Mononuclear cell (primary cell): ENCODE measurements around the gene IL21. TPM values are rescaled to one million over a fixed set of nuclear protein-coding genes. Genes with fewer than 3 reads are reported as not detected.

Experiments
- H3K27me3 ChIP-seq: 2 replicates; pipeline ENCODE4 v1.6.0; 2011; ENCODE audit warnings: low read length, control low read depth; ENCODE audit not compliant: insufficient read depth
- H3K4me1 ChIP-seq: 2 replicates; pipeline ENCODE4 v1.5.1; 2011; ENCODE audit warnings: mild to moderate bottlenecking, low read length, control low read depth; ENCODE audit not compliant: insufficient read depth
- H3K4me3 ChIP-seq: 2 replicates; pipeline ENCODE4 v1.5.1; 2011; ENCODE audit warnings: mild to moderate bottlenecking, low read length, moderate library complexity
- H3K9me3 ChIP-seq: 2 replicates; pipeline ENCODE4 v1.5.1; 2011; ENCODE audit warnings: low read depth, mild to moderate bottlenecking, control low read depth, low read length
- total RNA-seq: library from RNA; depleted of rRNA; stranded (reverse); fragments of >200 nt; gene quantifications from one replicate; pipeline ENCODE4 v1.2.3, GENCODE V29; 2012

The IL21 gene
- total RNA-seq, 1 donor, result not detected

GRCh38 chr4:122652379-122652778, 31.5 kb upstream of the IL21 start:
- no peaks in the 10 kb centered on the region for H3K9me3 ChIP-seq
- no peak overlapping the region for H3K4me3 ChIP-seq
- no peaks in the 10 kb centered on the region for H3K4me1 ChIP-seq
- H3K27me3 ChIP-seq, result no peaks in the 10 kb centered on the region

GRCh38 chr4:122650148-122650547, 29.3 kb upstream of the IL21 start:
- no peaks in the 10 kb centered on the region for H3K27me3 ChIP-seq

GRCh38 chr4:122647656-122648055, 26.8 kb upstream of the IL21 start:
- Histone ChIP-seq H3K27me3 (no peaks in the 10 kb centered on the region), H3K4me1 (no peaks in the 10 kb centered on the region), H3K4me3 (no peak overlapping the region), H3K9me3 (no peaks in the 10 kb centered on the region)

More at GRCh38 chr4:122650148-122650547, 29.3 kb upstream of the IL21 start:
- Histone ChIP-seq H3K4me3 (no peak overlapping the region), H3K9me3 (no peaks in the 10 kb centered on the region), H3K4me1 (no peaks in the 10 kb centered on the region)

GRCh38 chr4:122643257-122643656, 22.4 kb upstream of the IL21 start:
- Histone ChIP-seq H3K4me1 (no peaks in the 10 kb centered on the region), H3K27me3 (no peaks in the 10 kb centered on the region), H3K9me3 (no peaks in the 10 kb centered on the region), H3K4me3 (no peak overlapping the region)

- Histone ChIP-seq H3K4me3 (no peak overlapping the region), H3K4me1 (no peaks in the 10 kb centered on the region), H3K9me3 (no peaks in the 10 kb centered on the region), H3K27me3 (no peaks in the 10 kb centered on the region)
Observed at GRCh38 chr4:122639181-122639580, 18.3 kb upstream of the IL21 start.

- Histone ChIP-seq H3K27me3 (no peaks in the 10 kb centered on the region), H3K9me3 (no peaks in the 10 kb centered on the region), H3K4me3 (no peak overlapping the region), H3K4me1 (no peaks in the 10 kb centered on the region)
Observed at GRCh38 chr4:122636697-122637096, 15.8 kb upstream of the IL21 start.

- no peaks in the 10 kb centered on the region for H3K4me1 ChIP-seq
- H3K4me3 ChIP-seq, result no peak overlapping the region
- H3K9me3 ChIP-seq, result no peaks in the 10 kb centered on the region
- H3K27me3 ChIP-seq, result no peaks in the 10 kb centered on the region
Observed at GRCh38 chr4:122635205-122635604, 14.3 kb upstream of the IL21 start.

- H3K4me3 ChIP-seq, result no peak overlapping the region
- no peaks in the 10 kb centered on the region for H3K4me1 ChIP-seq
- no peaks in the 10 kb centered on the region for H3K9me3 ChIP-seq
- H3K27me3 ChIP-seq, result peaks cover 5% of the 10 kb centered on the region
Observed at GRCh38 chr4:122633211-122633610, 12.3 kb upstream of the IL21 start.

- Histone ChIP-seq H3K9me3 (no peaks in the 10 kb centered on the region), H3K27me3 (peaks cover 5% of the 10 kb centered on the region), H3K4me1 (no peaks in the 10 kb centered on the region), H3K4me3 (no peak overlapping the region)
Observed at GRCh38 chr4:122632396-122633143, 11.7 kb upstream of the IL21 start.

GRCh38 chr4:122625156-122625555, 4.3 kb upstream of the IL21 start:
- H3K27me3 ChIP-seq, result peaks cover 5% of the 10 kb centered on the region
- H3K4me1 ChIP-seq, result no peaks in the 10 kb centered on the region
- H3K4me3 ChIP-seq, result no peak overlapping the region
- no peaks in the 10 kb centered on the region for H3K9me3 ChIP-seq

- Histone ChIP-seq H3K4me1 (no peaks in the 10 kb centered on the region), H3K4me3 (no peak overlapping the region), H3K9me3 (no peaks in the 10 kb centered on the region), H3K27me3 (no peaks in the 10 kb centered on the region)
Observed at GRCh38 chr4:122624205-122624604, 3.3 kb upstream of the IL21 start.

- Histone ChIP-seq H3K27me3 (no peaks in the 10 kb centered on the region), H3K4me3 (no peak overlapping the region), H3K4me1 (no peaks in the 10 kb centered on the region), H3K9me3 (no peaks in the 10 kb centered on the region)
Observed at GRCh38 chr4:122623637-122624166, 2.8 kb upstream of the IL21 start.

- Histone ChIP-seq H3K4me3 (no peak overlapping the region), H3K27me3 (no peaks in the 10 kb centered on the region), H3K9me3 (no peaks in the 10 kb centered on the region), H3K4me1 (no peaks in the 10 kb centered on the region)
Observed at GRCh38 chr4:122622400-122622799, 1.5 kb upstream of the IL21 start.

GRCh38 chr4:122619611-122620010, 1.3 kb downstream of the IL21 start:
- no peaks in the 10 kb centered on the region for H3K4me1 ChIP-seq
- no peak overlapping the region for H3K4me3 ChIP-seq

GRCh38 chr4:122617597-122618593, 3.0 kb downstream of the IL21 start:
- no peak overlapping the region for H3K4me3 ChIP-seq

More at GRCh38 chr4:122619611-122620010, 1.3 kb downstream of the IL21 start:
- Histone ChIP-seq H3K27me3 (no peaks in the 10 kb centered on the region), H3K9me3 (no peaks in the 10 kb centered on the region)

More at GRCh38 chr4:122617597-122618593, 3.0 kb downstream of the IL21 start:
- Histone ChIP-seq H3K4me1 (no peaks in the 10 kb centered on the region), H3K27me3 (no peaks in the 10 kb centered on the region), H3K9me3 (no peaks in the 10 kb centered on the region)
